Esophagus (tissue), 2 donors: ENCODE data around the gene OR2A5. TPM values are rescaled to one million over a fixed set of nuclear protein-coding genes. Genes with fewer than 3 reads are reported as not detected.
"Not testable (repeated sequence)": the region's sequence is repeated elsewhere in the genome, so short reads cannot be mapped to it uniquely, and the experiment has no call there.

Source experiments
- H3K27ac ChIP-seq, 2 donors: one replicate each; pipeline ENCODE4 v1.5.1; 2013; ENCODE audit warnings: low read depth in 2 of 2, mild to moderate bottlenecking in 2 of 2, inconsistent platforms in 1 of 2, low read length in 1 of 2, moderate library complexity in 1 of 2
- H3K27me3 ChIP-seq, 2 donors: one replicate each; pipeline ENCODE4 v1.6.1; 2013; ENCODE audit warnings: low read length in 2 of 2, control low read depth in 1 of 2, mild to moderate bottlenecking in 1 of 2; ENCODE audit not compliant: insufficient read depth in 2 of 2, control insufficient read depth in 1 of 2
- H3K36me3 ChIP-seq, 2 donors: one replicate each; pipeline ENCODE4 v1.6.1; 2013; ENCODE audit warnings: low read length in 1 of 2; ENCODE audit not compliant: control insufficient read depth in 2 of 2, insufficient read depth in 2 of 2
- H3K4me1 ChIP-seq, 2 donors: one replicate each; pipeline ENCODE4 v1.6.1; 2013; ENCODE audit warnings: low read length in 1 of 2; ENCODE audit not compliant: control insufficient read depth in 2 of 2, insufficient read depth in 2 of 2
- H3K4me3 ChIP-seq, 2 donors: one replicate each; pipeline ENCODE4 v1.5.1; 2013; ENCODE audit warnings: low read length in 2 of 2, mild to moderate bottlenecking in 2 of 2, low read depth in 1 of 2, moderate library complexity in 1 of 2
- H3K9me3 ChIP-seq, 2 donors: one replicate each; pipeline ENCODE4 v1.6.1; 2013; ENCODE audit warnings: mild to moderate bottlenecking in 2 of 2, low read depth in 1 of 2, low read length in 1 of 2, moderate library complexity in 1 of 2; ENCODE audit not compliant: control insufficient read depth in 2 of 2, insufficient read depth in 1 of 2
- WGBS, 2 donors: extraction: QIAGEN DNeasy Blood & Tissue Kit; methylation state at CpG; one replicate each; pipeline ENCODE4 v1.1.7; 2013; 5-methylcytosine and 5-hydroxymethylcytosine counted together
- polyA plus RNA-seq, 2 donors: library from polyadenylated mRNA; stranded (reverse); fragments of 200-250 nt; gene quantifications; one replicate each; pipeline ENCODE4 v1.2.3, GENCODE V29; 2013
- donor health status: healthy with polysubstance abuse.
- donor health status: Bipolar disorder and iron deficiency.

Gene OR2A5
- not detected for polyA plus RNA-seq

GRCh38 chr7:144048648-144049047, at the start of gene OR2A5:
Gene OR2A5, plus strand, starts transcription at chr7:144048948. Its CDS starts 1,454 bp downstream, at chr7:144050402.
- no peaks in the 10 kb centered on the region for H3K27me3 ChIP-seq
- no peaks in the 10 kb centered on the region for H3K9me3 ChIP-seq
- WGBS, 2 donors: 44 to 56% methylated on average over 1 of the region's 1 CpG
- no peaks in the 10 kb centered on the region for H3K4me1 ChIP-seq
- H3K36me3 ChIP-seq: no peaks in the 10 kb centered on the region
- H3K27ac ChIP-seq: no peak within 1 kb of the TSS
- H3K4me3 ChIP-seq: no peak within 1 kb of the TSS

- WGBS, 2 donors: 76 to 83% methylated on average over 4 of the region's 4 CpGs
- H3K4me3 ChIP-seq: no peak within 1 kb of the TSS
- no peak within 1 kb of the TSS for H3K27ac ChIP-seq
Measured at GRCh38 chr7:144000020-144000419, 48.7 kb upstream of the OR2A5 start, which contains the start of gene OR6B1. Gene OR6B1, plus strand, starts transcription at chr7:144000320. Its CDS starts 3,677 bp downstream, at chr7:144003997.

GRCh38 chr7:144001543-144001942, 47.2 kb upstream of the OR2A5 start:
- no peaks in the 10 kb centered on the region for H3K9me3 ChIP-seq
- no peaks in the 10 kb centered on the region for H3K4me1 ChIP-seq
- no peak overlapping the region for H3K4me3 ChIP-seq
- H3K27ac ChIP-seq: no peak overlapping the region
- H3K36me3 ChIP-seq: no peaks in the 10 kb centered on the region
- no peaks in the 10 kb centered on the region for H3K27me3 ChIP-seq
- WGBS, 2 donors: 64 to 74% methylated on average over 3 of the region's 3 CpGs

More at GRCh38 chr7:144000020-144000419, 48.7 kb upstream of the OR2A5 start, which contains the start of gene OR6B1:
- no peaks in the 10 kb centered on the region for H3K4me1 ChIP-seq
- H3K36me3 ChIP-seq: no peaks in the 10 kb centered on the region
- no peaks in the 10 kb centered on the region for H3K9me3 ChIP-seq
- no peaks in the 10 kb centered on the region for H3K27me3 ChIP-seq

- no peaks in the 10 kb centered on the region for H3K4me1 ChIP-seq
- 76 to 77% methylated on average over 5 of the region's 5 CpGs for WGBS, 2 donors
- H3K4me3 ChIP-seq: no peak overlapping the region
- H3K36me3 ChIP-seq: no peaks in the 10 kb centered on the region
- H3K9me3 ChIP-seq: peaks cover 0 to 4% of the 10 kb centered on the region in 2 donors
- H3K27ac ChIP-seq: no peak overlapping the region
- H3K27me3 ChIP-seq: no peaks in the 10 kb centered on the region
Measured at GRCh38 chr7:144004703-144005102, 44.0 kb upstream of the OR2A5 start.

GRCh38 chr7:144006029-144006691, 42.6 kb upstream of the OR2A5 start:
- no peaks in the 10 kb centered on the region for H3K27me3 ChIP-seq
- no peak overlapping the region for H3K4me3 ChIP-seq
- H3K9me3 ChIP-seq: peaks cover 0 to 5% of the 10 kb centered on the region in 2 donors
- no peaks in the 10 kb centered on the region for H3K4me1 ChIP-seq
- no peak overlapping the region for H3K27ac ChIP-seq
- WGBS, 2 donors: 25 to 41% methylated on average over 1 of the region's 1 CpG
- H3K36me3 ChIP-seq: no peaks in the 10 kb centered on the region

GRCh38 chr7:144006692-144007042, 42.1 kb upstream of the OR2A5 start:
- 94 to 100% methylated on average over 1 of the region's 1 CpG for WGBS, 2 donors
- Histone ChIP-seq H3K9me3 (peaks cover 0 to 5% of the 10 kb centered on the region in 2 donors), H3K27ac (no peak overlapping the region), H3K36me3 (no peaks in the 10 kb centered on the region), H3K4me3 (no peak overlapping the region), H3K4me1 (no peaks in the 10 kb centered on the region), H3K27me3 (no peaks in the 10 kb centered on the region)

GRCh38 chr7:144009361-144009760, 39.4 kb upstream of the OR2A5 start:
- Histone ChIP-seq H3K4me1 (no peaks in the 10 kb centered on the region), H3K9me3 (peaks cover 0 to 5% of the 10 kb centered on the region in 2 donors), H3K27me3 (no peaks in the 10 kb centered on the region), H3K27ac (no peak overlapping the region), H3K36me3 (no peaks in the 10 kb centered on the region), H3K4me3 (no peak overlapping the region)
- 63 to 73% methylated on average over 2 of the region's 2 CpGs for WGBS, 2 donors

- H3K4me1 ChIP-seq, H3K36me3 ChIP-seq, H3K27ac ChIP-seq, H3K9me3 ChIP-seq, H3K4me3 ChIP-seq, H3K27me3 ChIP-seq: not testable (repeated sequence)
Measured at GRCh38 chr7:144010061-144010460, 38.7 kb upstream of the OR2A5 start.

GRCh38 chr7:144010821-144011220, 37.9 kb upstream of the OR2A5 start:
- not testable (repeated sequence) for H3K9me3 ChIP-seq, H3K27me3 ChIP-seq, H3K36me3 ChIP-seq, H3K27ac ChIP-seq, H3K4me1 ChIP-seq, H3K4me3 ChIP-seq
- WGBS, 2 donors: 79% methylated on average over 1 of the region's 1 CpG
